ENCODE data around the gene CLOCK. TPM values are rescaled to one million over a fixed set of nuclear protein-coding genes. Genes with fewer than 3 reads are reported as not detected.
A peak's percentile ranks its signal among the peaks of the same experiment; 100 is the strongest.

CLOCK gene
- total and polyA plus RNA-seq, 10 of the 15 experiments (the other 5 are each of a cell fraction or from before 2014, with no cell fraction given), result 2.8 to 11.7 (median 10.4) TPM

DNA sequence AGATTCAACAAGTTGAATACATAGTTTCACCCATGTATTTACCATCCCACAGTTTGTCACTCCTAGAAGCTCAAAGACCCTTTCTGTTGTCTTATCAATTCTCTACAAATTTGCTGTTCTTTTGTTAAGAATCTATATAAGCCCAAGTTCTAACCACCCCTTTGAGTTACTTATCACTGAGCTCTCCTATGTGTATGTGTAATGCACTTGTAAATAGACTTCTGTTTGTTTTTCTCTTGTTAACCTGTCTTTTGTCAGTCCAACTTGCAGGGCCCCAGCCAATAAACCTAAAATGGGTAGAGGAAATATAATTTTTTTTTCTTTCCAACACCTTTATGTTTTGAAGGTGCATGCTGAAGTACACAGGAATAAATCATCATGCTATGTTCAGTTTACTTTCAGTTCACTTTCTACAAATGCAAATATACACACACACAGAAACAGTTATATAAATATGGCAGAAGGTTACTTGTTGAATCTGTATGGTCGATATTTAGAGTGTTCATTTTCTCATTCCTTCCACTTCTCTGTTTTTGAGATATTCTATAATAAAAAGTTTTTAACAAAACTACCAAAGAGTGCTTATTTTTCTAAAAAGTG is 22.3 kb upstream of the CLOCK start:
- in situ Hi-C loops (cut with MboI), result loop anchor here (25.0 kb wide), 1 partner anchor 1257 kb away; no protein-coding TSS in a partner anchor
- CTCF ChIA-PET, result no interaction called here
- Histone ChIP-seq H3K27me3 (replicated peaks in 1 of 2; ENCODE audit: control insufficient read depth in 2 of 2, insufficient read depth in 2 of 2, low read length in 1 of 2) (no peaks in the 10 kb centered on the region), H4K20me1 (ENCODE audit: control insufficient read depth, insufficient read depth) (no peaks in the 10 kb centered on the region), H3K4me2 (ENCODE audit: control insufficient read depth, insufficient read depth) (peak overlapping the region; percentile 48; the same call in 1 of the 2 replicates), H2AFZ (ENCODE audit: control insufficient read depth, low read depth, low read length) (no peak overlapping the region), H3K9me3 (replicated peaks; ENCODE audit: control insufficient read depth, insufficient read depth, low read length) (no peaks in the 10 kb centered on the region), H3K79me2 (ENCODE audit: control insufficient read depth, insufficient read depth, low read length) (no peaks in the 10 kb centered on the region), H3K27ac (ENCODE audit: control insufficient read depth, insufficient read depth) (no peak overlapping the region), H3K36me3 (ENCODE audit: control insufficient read depth in 2 of 2, insufficient read depth in 2 of 2, low read length in 1 of 2) (no peaks in the 10 kb centered on the region), H3K4me1 (ENCODE audit: control insufficient read depth, insufficient read depth, low read length) (0 out of 2 replicates have a peak, but pooled peaks cover 3% of the 10 kb centered on the region), H3K9ac (ENCODE audit: control insufficient read depth, insufficient read depth, low read length) (no peak overlapping the region), H3K4me3 (no peak overlapping the region)
- no peak for DNase-seq (ENCODE audit: low read depth, low spot score)
- POLR2A ChIA-PET, result no interaction called here
- BruUV-seq (replicated peaks), result no TSS peak
- 0% methylated on average over 1 of the region's 1 CpG for WGBS (ENCODE audit: insufficient coverage, insufficient replicate concordance, low lambda C conversion rate, missing lambda C conversion rate)
- FAIRE-seq, result no peak
- peak; percentile 66 for ATAC-seq
- RAD21 ChIA-PET (ENCODE audit: unreplicated experiment), result no interaction called here
- intact Hi-C loops (cut with micrococcal nuclease; ENCODE audit: unreplicated experiment), result no loop called here
- SMC1A ChIA-PET (ENCODE audit: uncharacterized antibody, unreplicated experiment), result interaction anchor here (1.2 kb wide), 1 partner anchor 48 kb away, joined by 4 read pairs; no protein-coding TSS in a partner anchor
- TF ChIP-seq NR2C2 (IDR thresholded peaks at IDR 0.05; ENCODE audit: borderline replicate concordance, control insufficient read depth, insufficient read length, low read depth), result no peak
- TF ChIP-seq RELA (IDR thresholded peaks at IDR 0.05; ENCODE audit: borderline replicate concordance, partially characterized antibody), result no peak
- TF ChIP-seq, protein P1, sequence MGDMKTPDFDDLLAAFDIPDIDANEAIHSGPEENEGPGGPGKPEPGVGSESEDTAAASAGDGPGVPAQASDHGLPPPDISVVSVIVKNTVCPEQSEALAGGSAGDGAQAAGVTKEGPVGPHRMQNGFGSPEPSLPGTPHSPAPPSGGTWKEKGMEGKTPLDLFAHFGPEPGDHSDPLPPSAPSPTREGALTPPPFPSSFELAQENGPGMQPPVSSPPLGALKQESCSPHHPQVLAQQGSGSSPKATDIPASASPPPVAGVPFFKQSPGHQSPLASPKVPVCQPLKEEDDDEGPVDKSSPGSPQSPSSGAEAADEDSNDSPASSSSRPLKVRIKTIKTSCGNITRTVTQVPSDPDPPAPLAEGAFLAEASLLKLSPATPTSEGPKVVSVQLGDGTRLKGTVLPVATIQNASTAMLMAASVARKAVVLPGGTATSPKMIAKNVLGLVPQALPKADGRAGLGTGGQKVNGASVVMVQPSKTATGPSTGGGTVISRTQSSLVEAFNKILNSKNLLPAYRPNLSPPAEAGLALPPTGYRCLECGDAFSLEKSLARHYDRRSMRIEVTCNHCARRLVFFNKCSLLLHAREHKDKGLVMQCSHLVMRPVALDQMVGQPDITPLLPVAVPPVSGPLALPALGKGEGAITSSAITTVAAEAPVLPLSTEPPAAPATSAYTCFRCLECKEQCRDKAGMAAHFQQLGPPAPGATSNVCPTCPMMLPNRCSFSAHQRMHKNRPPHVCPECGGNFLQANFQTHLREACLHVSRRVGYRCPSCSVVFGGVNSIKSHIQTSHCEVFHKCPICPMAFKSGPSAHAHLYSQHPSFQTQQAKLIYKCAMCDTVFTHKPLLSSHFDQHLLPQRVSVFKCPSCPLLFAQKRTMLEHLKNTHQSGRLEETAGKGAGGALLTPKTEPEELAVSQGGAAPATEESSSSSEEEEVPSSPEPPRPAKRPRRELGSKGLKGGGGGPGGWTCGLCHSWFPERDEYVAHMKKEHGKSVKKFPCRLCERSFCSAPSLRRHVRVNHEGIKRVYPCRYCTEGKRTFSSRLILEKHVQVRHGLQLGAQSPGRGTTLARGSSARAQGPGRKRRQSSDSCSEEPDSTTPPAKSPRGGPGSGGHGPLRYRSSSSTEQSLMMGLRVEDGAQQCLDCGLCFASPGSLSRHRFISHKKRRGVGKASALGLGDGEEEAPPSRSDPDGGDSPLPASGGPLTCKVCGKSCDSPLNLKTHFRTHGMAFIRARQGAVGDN (IDR thresholded peaks at IDR 0.05), result no peak
- TF ChIP-seq MTA3 (IDR thresholded peaks at IDR 0.05; ENCODE audit: borderline replicate concordance, low read length), result no peak
- no peak for TF ChIP-seq EED (IDR thresholded peaks at IDR 0.05; ENCODE audit: low read depth)
- no peak for TF ChIP-seq ATF7 (IDR thresholded peaks at IDR 0.05; ENCODE audit: low read depth)
- TF ChIP-seq IRF4 (IDR thresholded peaks at IDR 0.05; ENCODE audit: low read depth, low read length), result no peak
- TF ChIP-seq, protein P2, sequence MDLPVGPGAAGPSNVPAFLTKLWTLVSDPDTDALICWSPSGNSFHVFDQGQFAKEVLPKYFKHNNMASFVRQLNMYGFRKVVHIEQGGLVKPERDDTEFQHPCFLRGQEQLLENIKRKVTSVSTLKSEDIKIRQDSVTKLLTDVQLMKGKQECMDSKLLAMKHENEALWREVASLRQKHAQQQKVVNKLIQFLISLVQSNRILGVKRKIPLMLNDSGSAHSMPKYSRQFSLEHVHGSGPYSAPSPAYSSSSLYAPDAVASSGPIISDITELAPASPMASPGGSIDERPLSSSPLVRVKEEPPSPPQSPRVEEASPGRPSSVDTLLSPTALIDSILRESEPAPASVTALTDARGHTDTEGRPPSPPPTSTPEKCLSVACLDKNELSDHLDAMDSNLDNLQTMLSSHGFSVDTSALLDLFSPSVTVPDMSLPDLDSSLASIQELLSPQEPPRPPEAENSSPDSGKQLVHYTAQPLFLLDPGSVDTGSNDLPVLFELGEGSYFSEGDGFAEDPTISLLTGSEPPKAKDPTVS (IDR thresholded peaks at IDR 0.05; ENCODE audit: low read depth, low read length), result no peak
- no peak for TF ChIP-seq CREM (IDR thresholded peaks at IDR 0.05; ENCODE audit: low read depth)
- TF ChIP-seq SRF (IDR thresholded peaks at IDR 0.05; ENCODE audit: low read depth in 2 of 2, low read length in 2 of 2), result no peak
- no peak for TF ChIP-seq SMAD5 (IDR thresholded peaks at IDR 0.05; ENCODE audit: low read depth)
- TF ChIP-seq ASH2L (IDR thresholded peaks at IDR 0.05; ENCODE audit: borderline replicate concordance, low read depth), result no peak
- TF ChIP-seq ZNF207 (IDR thresholded peaks at IDR 0.05; ENCODE audit: borderline replicate concordance), result no peak
- TF ChIP-seq MYC (IDR thresholded peaks at IDR 0.05; ENCODE audit: insufficient read depth, insufficient read length, insufficient replicate concordance, low read length, severe bottlenecking), result no peak
- TF ChIP-seq, protein P3, sequence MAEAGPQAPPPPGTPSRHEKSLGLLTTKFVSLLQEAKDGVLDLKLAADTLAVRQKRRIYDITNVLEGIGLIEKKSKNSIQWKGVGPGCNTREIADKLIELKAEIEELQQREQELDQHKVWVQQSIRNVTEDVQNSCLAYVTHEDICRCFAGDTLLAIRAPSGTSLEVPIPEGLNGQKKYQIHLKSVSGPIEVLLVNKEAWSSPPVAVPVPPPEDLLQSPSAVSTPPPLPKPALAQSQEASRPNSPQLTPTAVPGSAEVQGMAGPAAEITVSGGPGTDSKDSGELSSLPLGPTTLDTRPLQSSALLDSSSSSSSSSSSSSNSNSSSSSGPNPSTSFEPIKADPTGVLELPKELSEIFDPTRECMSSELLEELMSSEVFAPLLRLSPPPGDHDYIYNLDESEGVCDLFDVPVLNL (IDR thresholded peaks at IDR 0.05; ENCODE audit: low read depth, low read length), result no peak
- no peak for TF ChIP-seq ZNF217 (IDR thresholded peaks at IDR 0.05)
- TF ChIP-seq RBBP5 (conservative IDR thresholded peaks at IDR 0.05), result no peak
